ENCODE measurements around the gene LSM3. TPM values are rescaled to one million over a fixed set of nuclear protein-coding genes. Genes with fewer than 3 reads are reported as not detected.

Gene LSM3
- total and polyA plus RNA-seq, 9 of the 15 experiments (the other 6 are each of a cell fraction or from before 2014, with no cell fraction given) = 33.8 to 203 (median 61.2) TPM

DNA sequence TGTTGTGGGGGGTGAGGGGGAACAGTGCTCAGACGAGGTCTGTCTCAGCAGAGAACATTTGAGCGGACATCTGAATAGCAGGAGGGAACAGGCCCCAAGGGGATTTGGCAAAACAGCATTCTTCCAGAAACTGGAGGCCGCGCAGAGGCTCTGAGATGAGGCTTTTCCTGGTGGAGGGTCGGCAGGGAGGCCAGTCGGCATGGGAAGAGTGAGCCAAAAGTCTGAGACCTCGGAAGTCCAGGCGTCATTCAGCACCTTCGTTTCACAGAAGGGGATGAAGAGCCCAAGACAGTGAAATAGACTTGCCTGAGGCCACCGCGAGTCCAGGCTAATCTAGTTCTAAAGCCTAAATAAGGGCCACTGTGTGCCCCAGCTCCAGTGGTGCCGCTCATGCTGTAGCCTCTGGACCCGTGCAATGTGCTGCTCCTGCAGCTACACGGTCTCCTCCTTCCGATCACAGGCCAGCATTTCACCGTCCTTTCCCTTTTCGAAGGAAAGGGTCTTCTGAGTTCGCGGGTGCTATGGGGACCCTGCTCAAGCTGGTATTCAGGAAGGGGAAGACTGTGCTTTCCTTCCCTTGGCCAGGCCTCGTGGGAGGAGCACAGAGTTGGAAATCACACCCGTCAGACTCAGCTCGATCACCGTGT, 24.4 kb downstream of the LSM3 start (continued):
- TF ChIP-seq BRCA1 (IDR thresholded peaks at IDR 0.05) (no peak), BRCA1 (CRISPR knock-in tag; IDR thresholded peaks at IDR 0.05) (0 out of 2 replicates have a peak, but pooled peaks have one; percentile 67), U2AF2 (optimal IDR thresholded peaks at IDR 0.05; ENCODE audit: low read depth, low read length) (no peak), HINFP (tag; conservative IDR thresholded peaks at IDR 0.05; ENCODE audit: low read depth) (no peak), HEY1 (CRISPR knock-in tag; IDR thresholded peaks at IDR 0.05; ENCODE audit: borderline replicate concordance) (no peak), KDM1A (IDR thresholded peaks at IDR 0.05) (no peak), ZNF224 (CRISPR knock-in tag; IDR thresholded peaks at IDR 0.05) (no peak), BCOR (IDR thresholded peaks at IDR 0.05) (peak; percentile 94; the same call in 1 of the 2 replicates), ZBTB49 (CRISPR knock-in tag; IDR thresholded peaks at IDR 0.05; ENCODE audit: borderline replicate concordance) (0 out of 2 replicates have a peak, but pooled peaks have one; percentile 65), HDAC2 (IDR thresholded peaks at IDR 0.05) (peak; percentile 82; the same call in 1 of the 2 replicates), ZFP91 (CRISPR knock-in tag; IDR thresholded peaks at IDR 0.05) (0 out of 2 replicates have a peak, but pooled peaks have one; percentile 44), HOMEZ (CRISPR knock-in tag; IDR thresholded peaks at IDR 0.05) (no peak), TBL1XR1 (IDR thresholded peaks at IDR 0.05; ENCODE audit: low read length in 2 of 2) (0 out of 4 replicates have a peak, but pooled peaks of 1 of the 2 experiments have one; percentile 2), LCOR (CRISPR knock-in tag; IDR thresholded peaks at IDR 0.05) (no peak), AFF4 (CRISPR knock-in tag; IDR thresholded peaks at IDR 0.05) (peak; percentile 6; the same call in 1 of the 2 replicates)

All from K562 (cell line).